ENCODE data around the gene SH2D3C.

GRCh38 chr9:127772603-127773002 lies 5.9 kb downstream of the SH2D3C start:
- TF ChIP-seq, protein P1, sequence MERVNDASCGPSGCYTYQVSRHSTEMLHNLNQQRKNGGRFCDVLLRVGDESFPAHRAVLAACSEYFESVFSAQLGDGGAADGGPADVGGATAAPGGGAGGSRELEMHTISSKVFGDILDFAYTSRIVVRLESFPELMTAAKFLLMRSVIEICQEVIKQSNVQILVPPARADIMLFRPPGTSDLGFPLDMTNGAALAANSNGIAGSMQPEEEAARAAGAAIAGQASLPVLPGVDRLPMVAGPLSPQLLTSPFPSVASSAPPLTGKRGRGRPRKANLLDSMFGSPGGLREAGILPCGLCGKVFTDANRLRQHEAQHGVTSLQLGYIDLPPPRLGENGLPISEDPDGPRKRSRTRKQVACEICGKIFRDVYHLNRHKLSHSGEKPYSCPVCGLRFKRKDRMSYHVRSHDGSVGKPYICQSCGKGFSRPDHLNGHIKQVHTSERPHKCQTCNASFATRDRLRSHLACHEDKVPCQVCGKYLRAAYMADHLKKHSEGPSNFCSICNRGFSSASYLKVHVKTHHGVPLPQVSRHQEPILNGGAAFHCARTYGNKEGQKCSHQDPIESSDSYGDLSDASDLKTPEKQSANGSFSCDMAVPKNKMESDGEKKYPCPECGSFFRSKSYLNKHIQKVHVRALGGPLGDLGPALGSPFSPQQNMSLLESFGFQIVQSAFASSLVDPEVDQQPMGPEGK (CRISPR knock-in tag; IDR thresholded peaks at IDR 0.05; ENCODE audit: borderline replicate concordance): no peak
- no peak for TF ChIP-seq ESRRG (CRISPR knock-in tag; IDR thresholded peaks at IDR 0.05)
- no peak for TF ChIP-seq OSR1 (CRISPR knock-in tag; IDR thresholded peaks at IDR 0.05)
- no peak for TF ChIP-seq ZFP30 (CRISPR knock-in tag; IDR thresholded peaks at IDR 0.05)
- TF ChIP-seq PPARA (CRISPR knock-in tag; IDR thresholded peaks at IDR 0.05; ENCODE audit: borderline replicate concordance): no peak
- no peak for TF ChIP-seq ARNTL (CRISPR knock-in tag; IDR thresholded peaks at IDR 0.05; ENCODE audit: borderline replicate concordance, low read depth)
- TF ChIP-seq, protein P2, sequence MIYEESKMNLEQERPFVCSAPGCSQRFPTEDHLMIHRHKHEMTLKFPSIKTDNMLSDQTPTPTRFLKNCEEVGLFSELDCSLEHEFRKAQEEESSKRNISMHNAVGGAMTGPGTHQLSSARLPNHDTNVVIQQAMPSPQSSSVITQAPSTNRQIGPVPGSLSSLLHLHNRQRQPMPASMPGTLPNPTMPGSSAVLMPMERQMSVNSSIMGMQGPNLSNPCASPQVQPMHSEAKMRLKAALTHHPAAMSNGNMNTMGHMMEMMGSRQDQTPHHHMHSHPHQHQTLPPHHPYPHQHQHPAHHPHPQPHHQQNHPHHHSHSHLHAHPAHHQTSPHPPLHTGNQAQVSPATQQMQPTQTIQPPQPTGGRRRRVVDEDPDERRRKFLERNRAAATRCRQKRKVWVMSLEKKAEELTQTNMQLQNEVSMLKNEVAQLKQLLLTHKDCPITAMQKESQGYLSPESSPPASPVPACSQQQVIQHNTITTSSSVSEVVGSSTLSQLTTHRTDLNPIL (CRISPR knock-in tag; IDR thresholded peaks at IDR 0.05; ENCODE audit: low read depth): no peak
- no peak for TF ChIP-seq ZNF8 (CRISPR knock-in tag; IDR thresholded peaks at IDR 0.05)
- TF ChIP-seq, protein P3, sequence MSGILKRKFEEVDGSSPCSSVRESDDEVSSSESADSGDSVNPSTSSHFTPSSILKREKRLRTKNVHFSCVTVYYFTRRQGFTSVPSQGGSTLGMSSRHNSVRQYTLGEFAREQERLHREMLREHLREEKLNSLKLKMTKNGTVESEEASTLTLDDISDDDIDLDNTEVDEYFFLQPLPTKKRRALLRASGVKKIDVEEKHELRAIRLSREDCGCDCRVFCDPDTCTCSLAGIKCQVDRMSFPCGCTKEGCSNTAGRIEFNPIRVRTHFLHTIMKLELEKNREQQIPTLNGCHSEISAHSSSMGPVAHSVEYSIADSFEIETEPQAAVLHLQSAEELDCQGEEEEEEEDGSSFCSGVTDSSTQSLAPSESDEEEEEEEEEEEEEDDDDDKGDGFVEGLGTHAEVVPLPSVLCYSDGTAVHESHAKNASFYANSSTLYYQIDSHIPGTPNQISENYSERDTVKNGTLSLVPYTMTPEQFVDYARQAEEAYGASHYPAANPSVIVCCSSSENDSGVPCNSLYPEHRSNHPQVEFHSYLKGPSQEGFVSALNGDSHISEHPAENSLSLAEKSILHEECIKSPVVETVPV (CRISPR knock-in tag; IDR thresholded peaks at IDR 0.05): no peak
- no peak for TF ChIP-seq TSHZ2 (CRISPR knock-in tag; IDR thresholded peaks at IDR 0.05)
- no peak for TF ChIP-seq CSDC2 (CRISPR knock-in tag; IDR thresholded peaks at IDR 0.05)
- TF ChIP-seq ZFP3 (CRISPR knock-in tag; IDR thresholded peaks at IDR 0.05): no peak
